AG09319 (cell line): ENCODE measurements around the gene PPP1R12B.
"Not testable (repeated sequence)": the region's sequence is repeated elsewhere in the genome, so short reads cannot be mapped to it uniquely, and the experiment has no call there.

Experiments
- DNase-seq: peaks from one replicate; pipeline ENCODE4 v3.0.0-alpha.2; 2010; ENCODE audit warnings: low read depth; ENCODE audit errors: extremely low read depth
- TF ChIP-seq, protein P1 (sequence below): IDR thresholded peaks from 2 replicates; pipeline ENCODE4 v1.5.1; 2011; ENCODE audit warnings: low read depth, mild to moderate bottlenecking, inconsistent platforms, low read length, moderate library complexity

Gene PPP1R12B

DNA sequence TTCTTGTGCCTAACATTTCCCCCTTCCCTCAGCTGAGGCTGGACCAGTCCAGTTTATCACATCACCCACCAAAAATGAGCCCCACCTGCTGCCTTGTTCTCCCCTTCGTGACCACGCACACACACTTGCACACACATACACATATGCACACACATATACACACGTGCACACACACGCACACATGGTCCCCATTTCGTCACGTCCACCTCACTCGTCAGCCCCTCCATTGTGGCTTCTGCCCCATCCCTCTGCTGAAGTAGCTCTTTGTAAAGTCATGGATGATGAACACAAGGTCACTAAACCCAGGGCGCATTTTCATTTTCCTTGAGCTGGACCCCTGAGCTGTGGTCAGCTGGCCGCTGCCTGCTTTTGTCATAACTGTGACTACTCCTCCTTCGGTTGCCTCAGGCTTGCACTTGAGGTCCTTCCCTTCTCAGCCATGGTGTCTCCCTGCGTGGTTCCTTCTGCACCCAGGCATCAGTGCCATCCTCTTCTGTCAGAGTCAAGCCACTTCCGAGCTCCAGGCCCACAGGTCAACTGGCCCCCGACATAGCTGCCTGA, 267.9 kb downstream of the PPP1R12B start:
- TF ChIP-seq, protein P1, sequence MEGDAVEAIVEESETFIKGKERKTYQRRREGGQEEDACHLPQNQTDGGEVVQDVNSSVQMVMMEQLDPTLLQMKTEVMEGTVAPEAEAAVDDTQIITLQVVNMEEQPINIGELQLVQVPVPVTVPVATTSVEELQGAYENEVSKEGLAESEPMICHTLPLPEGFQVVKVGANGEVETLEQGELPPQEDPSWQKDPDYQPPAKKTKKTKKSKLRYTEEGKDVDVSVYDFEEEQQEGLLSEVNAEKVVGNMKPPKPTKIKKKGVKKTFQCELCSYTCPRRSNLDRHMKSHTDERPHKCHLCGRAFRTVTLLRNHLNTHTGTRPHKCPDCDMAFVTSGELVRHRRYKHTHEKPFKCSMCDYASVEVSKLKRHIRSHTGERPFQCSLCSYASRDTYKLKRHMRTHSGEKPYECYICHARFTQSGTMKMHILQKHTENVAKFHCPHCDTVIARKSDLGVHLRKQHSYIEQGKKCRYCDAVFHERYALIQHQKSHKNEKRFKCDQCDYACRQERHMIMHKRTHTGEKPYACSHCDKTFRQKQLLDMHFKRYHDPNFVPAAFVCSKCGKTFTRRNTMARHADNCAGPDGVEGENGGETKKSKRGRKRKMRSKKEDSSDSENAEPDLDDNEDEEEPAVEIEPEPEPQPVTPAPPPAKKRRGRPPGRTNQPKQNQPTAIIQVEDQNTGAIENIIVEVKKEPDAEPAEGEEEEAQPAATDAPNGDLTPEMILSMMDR = no peak

DNA sequence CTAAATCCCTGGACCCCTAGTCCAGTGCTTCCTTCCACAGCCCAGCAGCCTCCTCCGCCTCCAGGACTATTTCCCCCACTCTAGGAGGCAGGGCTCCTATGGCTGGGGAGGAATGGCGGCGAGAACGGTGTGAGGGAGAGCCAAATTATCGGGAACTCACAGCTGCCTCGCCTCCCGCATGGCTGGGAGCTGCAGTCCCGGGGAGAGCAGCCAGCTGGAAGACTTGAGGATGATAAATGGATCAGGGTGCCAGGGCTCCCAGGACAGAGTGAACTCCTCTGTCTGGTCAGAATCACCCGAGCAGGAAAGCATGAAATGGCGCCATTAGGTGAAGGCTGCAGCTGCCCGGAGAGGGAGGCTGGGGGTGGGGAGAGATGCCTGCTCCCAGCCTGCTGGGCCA, 270.5 kb downstream of the PPP1R12B start:
- not testable (repeated sequence) for DNase-seq

More for the DNA sequence above, 267.9 kb downstream of the PPP1R12B start:
- DNase-seq = no peak

DNA sequence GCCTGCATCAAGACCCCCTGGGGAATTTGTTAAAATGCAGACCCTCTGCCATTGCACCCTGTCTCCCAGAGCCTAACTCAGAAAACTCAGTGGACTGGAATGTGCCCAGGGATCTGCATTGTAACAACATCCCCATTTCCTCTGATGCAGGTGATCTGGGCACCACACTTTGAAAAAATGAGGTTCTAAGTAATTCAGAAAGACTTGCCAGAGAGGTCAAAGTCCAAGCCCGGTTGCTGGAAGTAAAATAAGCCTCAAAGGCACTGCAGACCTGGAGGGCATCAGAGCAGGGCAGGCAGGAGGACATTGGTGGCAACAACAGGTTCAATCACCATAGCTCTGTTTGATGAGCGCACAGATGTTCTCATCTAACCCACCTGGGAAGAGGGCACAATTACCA, 271.0 kb downstream of the PPP1R12B start:
- DNase-seq = no peak
- TF ChIP-seq, protein P1 = no peak

DNA sequence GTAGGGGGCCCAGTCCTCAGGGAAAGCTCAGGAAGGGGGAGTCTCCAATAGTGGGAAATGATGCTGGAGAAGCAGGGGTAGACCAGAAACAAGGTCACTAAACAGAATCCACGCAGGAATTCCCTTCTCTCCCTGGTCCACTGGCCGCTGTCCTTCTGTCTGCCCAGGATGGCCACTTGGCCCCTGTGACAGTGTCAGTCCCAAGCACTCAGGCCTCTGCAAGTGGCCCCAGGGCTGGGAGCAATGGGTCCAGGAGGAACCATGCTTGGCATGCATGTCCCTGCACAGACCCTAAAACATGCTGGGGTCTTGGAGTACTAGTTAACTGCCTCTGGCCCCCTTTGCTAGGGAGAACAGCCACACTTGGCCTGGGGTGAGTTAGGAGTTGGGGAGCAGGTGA, 271.5 kb downstream of the PPP1R12B start:
- DNase-seq = not testable (repeated sequence)

DNA sequence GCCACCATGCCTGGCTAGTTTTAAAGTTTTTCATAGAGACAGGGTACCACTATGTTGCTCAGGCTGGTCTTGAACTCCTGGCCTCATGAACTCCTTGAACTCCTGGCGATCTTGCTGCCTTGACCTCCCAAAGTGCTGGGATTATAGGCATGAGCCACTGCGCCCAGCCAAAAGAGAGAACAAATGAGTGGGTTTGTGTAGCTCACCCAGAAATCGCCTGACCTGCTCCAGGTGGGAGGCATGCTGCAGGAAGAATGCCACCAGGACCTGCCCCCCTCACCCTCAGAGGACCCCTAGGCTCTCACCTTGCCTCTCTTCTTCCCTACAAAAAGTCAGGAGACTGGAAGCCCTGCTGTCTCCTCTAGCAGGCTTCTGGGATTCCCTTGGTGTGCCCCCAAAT, 272.9 kb downstream of the PPP1R12B start:
- TF ChIP-seq, protein P1 = no peak

DNA sequence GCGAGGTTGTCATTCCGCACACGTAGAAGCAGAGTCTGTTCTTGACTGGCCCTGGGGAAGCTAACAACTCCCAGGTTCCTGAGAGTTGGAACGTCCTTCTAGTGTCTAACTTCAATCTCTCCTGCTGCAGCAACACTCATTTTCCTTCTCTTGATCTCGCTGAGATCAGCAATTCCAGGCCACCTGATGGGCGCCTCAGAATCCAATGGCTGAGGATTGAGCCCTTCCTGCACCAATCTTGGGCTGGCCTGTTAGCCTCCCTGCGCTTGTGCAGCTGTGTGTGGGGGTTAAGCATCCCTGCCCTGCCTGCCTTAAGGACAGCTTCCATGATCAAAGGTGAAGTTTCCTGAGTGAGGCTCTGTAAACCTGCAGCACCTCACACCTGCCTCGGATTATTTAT, 273.9 kb downstream of the PPP1R12B start:
- no peak for DNase-seq
- TF ChIP-seq, protein P1 = no peak

More for the DNA sequence above, 272.9 kb downstream of the PPP1R12B start:
- no peak for DNase-seq

DNA sequence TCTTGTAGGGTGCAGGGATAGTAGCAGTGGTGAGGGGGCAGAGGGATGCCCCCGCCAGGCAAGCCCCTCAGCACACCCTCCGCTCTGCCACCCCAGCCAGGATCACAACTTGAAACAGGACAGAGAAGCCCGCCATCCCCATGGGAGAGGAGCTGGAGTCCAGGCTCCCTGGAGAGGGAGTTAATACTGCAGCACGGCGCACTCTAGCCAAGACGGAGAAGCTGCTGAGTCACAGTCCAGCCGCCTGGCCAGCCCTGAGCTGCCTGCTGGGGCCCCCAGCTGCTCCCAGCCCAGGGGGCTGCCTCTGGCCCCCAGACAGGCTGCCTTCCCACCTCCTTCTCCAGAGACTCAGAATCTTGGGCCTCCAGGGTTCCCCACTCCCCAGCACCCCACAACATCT, 274.6 kb downstream of the PPP1R12B start:
- TF ChIP-seq, protein P1 = no peak
- no peak for DNase-seq

DNA sequence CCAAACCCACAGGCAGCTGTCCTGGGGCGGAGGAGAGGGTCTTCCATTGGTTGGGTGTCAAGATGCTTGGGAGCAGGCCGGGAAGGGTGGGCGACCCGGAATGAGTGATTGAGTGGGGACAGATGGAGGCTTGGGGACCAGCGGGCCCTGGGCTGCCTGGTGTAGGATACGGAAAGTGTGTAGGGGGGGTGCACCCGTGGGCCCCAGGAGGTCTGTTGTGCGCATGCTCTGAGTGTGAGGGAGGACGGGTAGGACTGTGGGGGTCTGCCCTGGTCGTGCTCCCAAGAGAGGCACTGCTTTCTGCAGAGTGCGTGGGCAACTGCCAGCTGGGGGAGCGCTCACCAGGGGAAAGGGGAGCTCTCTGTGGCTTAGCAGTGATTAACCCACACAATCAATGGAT, 275.0 kb downstream of the PPP1R12B start:
- not testable (repeated sequence) for DNase-seq

DNA sequence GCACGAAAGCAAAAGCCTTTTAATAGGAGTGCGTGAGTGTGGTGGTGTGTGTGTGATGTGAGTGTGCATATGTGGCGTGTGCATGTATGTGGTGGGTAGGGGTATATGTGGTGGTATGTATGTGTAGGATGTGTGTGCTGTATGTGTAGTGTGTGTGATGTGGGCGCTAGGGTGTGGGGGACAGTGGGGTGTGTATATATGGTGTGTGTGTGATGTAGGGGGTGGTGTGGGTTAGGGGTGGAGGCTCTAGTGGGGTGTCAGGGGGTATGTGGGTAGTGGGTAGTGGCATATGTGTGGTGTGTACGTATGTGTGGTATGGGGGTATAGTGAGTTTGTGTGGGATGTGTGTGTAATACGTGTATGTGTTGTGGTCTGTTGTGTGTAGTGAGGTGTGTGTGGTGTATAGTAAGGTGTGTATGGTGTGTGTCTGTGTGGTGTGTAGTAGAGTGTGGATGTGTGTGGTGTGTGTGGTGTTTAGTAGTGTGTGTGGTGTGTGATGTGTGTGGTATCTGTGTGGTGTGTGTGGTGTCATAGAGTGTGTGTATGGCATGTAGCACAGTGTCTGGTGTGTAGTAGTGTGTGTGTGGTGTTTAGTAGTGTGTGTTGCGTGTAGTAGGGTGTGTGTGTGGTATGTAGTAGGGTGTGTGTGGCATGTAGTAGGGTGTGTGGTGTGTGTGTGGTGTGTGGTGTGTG, 275.7 kb downstream of the PPP1R12B start:
- no peak for DNase-seq
- TF ChIP-seq, protein P1 = no peak
